ENCODE measurements around the gene FBXW9. TPM values are rescaled to one million over a fixed set of nuclear protein-coding genes. Genes with fewer than 3 reads are reported as not detected.
A peak's percentile ranks its signal among the peaks of the same experiment; 100 is the strongest.

The FBXW9 gene
- total and polyA plus RNA-seq, 2 of the 13 experiments (the other 11 are each of a cell fraction or from before 2014, with no cell fraction given) = 5.7 to 6.1 TPM

DNA sequence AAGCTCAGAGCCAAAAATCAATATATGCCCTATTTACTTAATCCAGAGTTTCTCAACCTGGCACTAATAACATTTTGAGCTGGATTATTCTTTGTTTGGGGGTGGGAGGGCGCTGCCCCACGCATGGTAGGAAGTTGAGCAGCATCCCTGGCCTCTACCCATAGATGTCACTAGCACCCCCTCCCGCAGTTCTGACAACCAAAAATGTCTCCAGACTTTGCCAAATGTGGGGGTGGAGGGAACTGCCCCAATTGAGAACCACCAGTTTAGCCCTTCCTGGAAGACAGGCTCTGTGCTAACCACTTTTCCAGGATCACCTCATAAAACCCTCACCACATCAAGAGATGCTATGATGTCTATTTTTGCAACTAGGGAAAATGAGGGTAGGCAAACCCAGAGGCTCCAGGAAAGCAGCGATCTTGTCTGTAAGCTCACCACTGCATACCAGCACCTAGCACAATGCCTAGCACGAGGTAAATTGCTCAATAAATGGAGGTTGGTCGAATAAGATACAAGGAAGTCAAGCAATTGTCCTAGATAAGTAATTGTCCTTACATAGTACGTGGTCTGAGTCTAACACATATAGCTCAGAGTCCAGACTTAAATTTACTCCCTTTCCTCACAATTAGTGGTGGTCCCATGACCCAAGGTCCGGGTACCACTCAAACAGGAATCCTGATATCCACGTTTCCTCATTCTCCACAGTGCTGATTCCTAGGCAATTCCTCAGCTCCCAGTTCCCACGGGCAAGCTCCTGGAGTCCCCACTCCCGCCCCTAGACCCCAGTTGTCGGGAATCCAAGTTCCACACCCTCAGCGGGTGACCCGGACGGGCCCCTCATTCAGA, 37.2 kb upstream of the FBXW9 start (continued):
- TF ChIP-seq ZNF234 (CRISPR knock-in tag; conservative IDR thresholded peaks at IDR 0.05) (no peak), ZNF557 (CRISPR knock-in tag; IDR thresholded peaks at IDR 0.05) (no peak), ZNF17 (CRISPR knock-in tag; IDR thresholded peaks at IDR 0.05) (no peak), ZNF672 (CRISPR knock-in tag; IDR thresholded peaks at IDR 0.05) (no peak), ARNTL (CRISPR knock-in tag; IDR thresholded peaks at IDR 0.05) (0 out of 2 replicates have a peak, but pooled peaks have one; percentile 5), ZNF432 (CRISPR knock-in tag; IDR thresholded peaks at IDR 0.05; ENCODE audit: borderline replicate concordance) (no peak), AHR (CRISPR knock-in tag; IDR thresholded peaks at IDR 0.05) (no peak), GTF3A (CRISPR knock-in tag; conservative IDR thresholded peaks at IDR 0.05) (no peak), ZNF546 (CRISPR knock-in tag; conservative IDR thresholded peaks at IDR 0.05) (no peak), ARID2 (CRISPR knock-in tag; IDR thresholded peaks at IDR 0.05; ENCODE audit: borderline replicate concordance) (no peak), SRY (CRISPR knock-in tag; IDR thresholded peaks at IDR 0.05) (no peak), BRCA1 (CRISPR knock-in tag; IDR thresholded peaks at IDR 0.05) (no peak), ZNF598 (CRISPR knock-in tag; IDR thresholded peaks at IDR 0.05; ENCODE audit: borderline replicate concordance) (no peak), CREB1 (IDR thresholded peaks at IDR 0.05) (no peak), CREB1 (CRISPR knock-in tag; IDR thresholded peaks at IDR 0.05) (no peak), REL (CRISPR knock-in tag; conservative IDR thresholded peaks at IDR 0.05) (0 out of 2 replicates have a peak, but pooled peaks have one; percentile 20)
- TF ChIP-seq, protein P1, sequence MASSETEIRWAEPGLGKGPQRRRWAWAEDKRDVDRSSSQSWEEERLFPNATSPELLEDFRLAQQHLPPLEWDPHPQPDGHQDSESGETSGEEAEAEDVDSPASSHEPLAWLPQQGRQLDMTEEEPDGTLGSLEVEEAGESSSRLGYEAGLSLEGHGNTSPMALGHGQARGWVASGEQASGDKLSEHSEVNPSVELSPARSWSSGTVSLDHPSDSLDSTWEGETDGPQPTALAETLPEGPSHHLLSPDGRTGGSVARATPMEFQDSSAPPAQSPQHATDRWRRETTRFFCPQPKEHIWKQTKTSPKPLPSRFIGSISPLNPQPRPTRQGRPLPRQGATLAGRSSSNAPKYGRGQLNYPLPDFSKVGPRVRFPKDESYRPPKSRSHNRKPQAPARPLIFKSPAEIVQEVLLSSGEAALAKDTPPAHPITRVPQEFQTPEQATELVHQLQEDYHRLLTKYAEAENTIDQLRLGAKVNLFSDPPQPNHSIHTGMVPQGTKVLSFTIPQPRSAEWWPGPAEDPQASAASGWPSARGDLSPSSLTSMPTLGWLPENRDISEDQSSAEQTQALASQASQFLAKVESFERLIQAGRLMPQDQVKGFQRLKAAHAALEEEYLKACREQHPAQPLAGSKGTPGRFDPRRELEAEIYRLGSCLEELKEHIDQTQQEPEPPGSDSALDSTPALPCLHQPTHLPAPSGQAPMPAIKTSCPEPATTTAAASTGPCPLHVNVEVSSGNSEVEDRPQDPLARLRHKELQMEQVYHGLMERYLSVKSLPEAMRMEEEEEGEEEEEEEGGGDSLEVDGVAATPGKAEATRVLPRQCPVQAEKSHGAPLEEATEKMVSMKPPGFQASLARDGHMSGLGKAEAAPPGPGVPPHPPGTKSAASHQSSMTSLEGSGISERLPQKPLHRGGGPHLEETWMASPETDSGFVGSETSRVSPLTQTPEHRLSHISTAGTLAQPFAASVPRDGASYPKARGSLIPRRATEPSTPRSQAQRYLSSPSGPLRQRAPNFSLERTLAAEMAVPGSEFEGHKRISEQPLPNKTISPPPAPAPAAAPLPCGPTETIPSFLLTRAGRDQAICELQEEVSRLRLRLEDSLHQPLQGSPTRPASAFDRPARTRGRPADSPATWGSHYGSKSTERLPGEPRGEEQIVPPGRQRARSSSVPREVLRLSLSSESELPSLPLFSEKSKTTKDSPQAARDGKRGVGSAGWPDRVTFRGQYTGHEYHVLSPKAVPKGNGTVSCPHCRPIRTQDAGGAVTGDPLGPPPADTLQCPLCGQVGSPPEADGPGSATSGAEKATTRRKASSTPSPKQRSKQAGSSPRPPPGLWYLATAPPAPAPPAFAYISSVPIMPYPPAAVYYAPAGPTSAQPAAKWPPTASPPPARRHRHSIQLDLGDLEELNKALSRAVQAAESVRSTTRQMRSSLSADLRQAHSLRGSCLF (CRISPR knock-in tag; IDR thresholded peaks at IDR 0.05; ENCODE audit: borderline replicate concordance) = peak; percentile 11; the same call in 1 of the 2 replicates
- TF ChIP-seq, protein P2, sequence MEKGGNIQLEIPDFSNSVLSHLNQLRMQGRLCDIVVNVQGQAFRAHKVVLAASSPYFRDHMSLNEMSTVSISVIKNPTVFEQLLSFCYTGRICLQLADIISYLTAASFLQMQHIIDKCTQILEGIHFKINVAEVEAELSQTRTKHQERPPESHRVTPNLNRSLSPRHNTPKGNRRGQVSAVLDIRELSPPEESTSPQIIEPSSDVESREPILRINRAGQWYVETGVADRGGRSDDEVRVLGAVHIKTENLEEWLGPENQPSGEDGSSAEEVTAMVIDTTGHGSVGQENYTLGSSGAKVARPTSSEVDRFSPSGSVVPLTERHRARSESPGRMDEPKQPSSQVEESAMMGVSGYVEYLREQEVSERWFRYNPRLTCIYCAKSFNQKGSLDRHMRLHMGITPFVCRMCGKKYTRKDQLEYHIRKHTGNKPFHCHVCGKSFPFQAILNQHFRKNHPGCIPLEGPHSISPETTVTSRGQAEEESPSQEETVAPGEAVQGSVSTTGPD (CRISPR knock-in tag; IDR thresholded peaks at IDR 0.05) = no peak
- TF ChIP-seq, protein P3, sequence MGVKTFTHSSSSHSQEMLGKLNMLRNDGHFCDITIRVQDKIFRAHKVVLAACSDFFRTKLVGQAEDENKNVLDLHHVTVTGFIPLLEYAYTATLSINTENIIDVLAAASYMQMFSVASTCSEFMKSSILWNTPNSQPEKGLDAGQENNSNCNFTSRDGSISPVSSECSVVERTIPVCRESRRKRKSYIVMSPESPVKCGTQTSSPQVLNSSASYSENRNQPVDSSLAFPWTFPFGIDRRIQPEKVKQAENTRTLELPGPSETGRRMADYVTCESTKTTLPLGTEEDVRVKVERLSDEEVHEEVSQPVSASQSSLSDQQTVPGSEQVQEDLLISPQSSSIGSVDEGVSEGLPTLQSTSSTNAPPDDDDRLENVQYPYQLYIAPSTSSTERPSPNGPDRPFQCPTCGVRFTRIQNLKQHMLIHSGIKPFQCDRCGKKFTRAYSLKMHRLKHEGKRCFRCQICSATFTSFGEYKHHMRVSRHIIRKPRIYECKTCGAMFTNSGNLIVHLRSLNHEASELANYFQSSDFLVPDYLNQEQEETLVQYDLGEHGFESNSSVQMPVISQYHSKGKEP (CRISPR knock-in tag; IDR thresholded peaks at IDR 0.05) = no peak
- TF ChIP-seq, protein P4, sequence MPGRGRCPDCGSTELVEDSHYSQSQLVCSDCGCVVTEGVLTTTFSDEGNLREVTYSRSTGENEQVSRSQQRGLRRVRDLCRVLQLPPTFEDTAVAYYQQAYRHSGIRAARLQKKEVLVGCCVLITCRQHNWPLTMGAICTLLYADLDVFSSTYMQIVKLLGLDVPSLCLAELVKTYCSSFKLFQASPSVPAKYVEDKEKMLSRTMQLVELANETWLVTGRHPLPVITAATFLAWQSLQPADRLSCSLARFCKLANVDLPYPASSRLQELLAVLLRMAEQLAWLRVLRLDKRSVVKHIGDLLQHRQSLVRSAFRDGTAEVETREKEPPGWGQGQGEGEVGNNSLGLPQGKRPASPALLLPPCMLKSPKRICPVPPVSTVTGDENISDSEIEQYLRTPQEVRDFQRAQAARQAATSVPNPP (CRISPR knock-in tag; IDR thresholded peaks at IDR 0.05) = no peak
